Peyer's patch (tissue), 4 donors: ENCODE measurements around the gene BPIFA2. TPM values are rescaled to one million over a fixed set of nuclear protein-coding genes. Genes with fewer than 3 reads are reported as not detected.
"Not testable (repeated sequence)": the region's sequence is repeated elsewhere in the genome, so short reads cannot be mapped to it uniquely, and the experiment has no call there.

Experiments used
- DNase-seq, 3 donors: peaks; one replicate each; pipeline ENCODE4 v3.0.0-alpha.2; 2017 to 2019
- H3K27ac ChIP-seq, 4 donors: fragments of 200-600 bp; sonication (generic); one replicate each; pipeline ENCODE4 v1.5.1; 2016 to 2019
- H3K27me3 ChIP-seq, 2 donors: fragments of 200-600 bp; sonication (generic); one replicate each; pipeline ENCODE4 v1.5.1; 2019
- H3K36me3 ChIP-seq, 3 donors: fragments of 200-600 bp; sonication (generic); one replicate each; pipeline ENCODE4 v1.5.1; 2016 to 2019
- H3K4me1 ChIP-seq, 4 donors: fragments of 200-600 bp; sonication (generic); one replicate each; pipeline ENCODE4 v1.5.1; 2016 to 2019
- H3K4me3 ChIP-seq, 4 donors: fragments of 200-600 bp; sonication (generic); 1 replicate in 3 of 4; 2 replicates in 1 of 4; pipeline ENCODE4 v1.5.1; 2016 to 2019; ENCODE audit warnings: mild to moderate bottlenecking in 1 of 4
- H3K9me3 ChIP-seq, 4 donors: fragments of 200-600 bp; sonication (generic); one replicate each; pipeline ENCODE4 v1.5.1; 2016 to 2019; ENCODE audit warnings: mild to moderate bottlenecking in 1 of 4
- POLR2A ChIP-seq, 2 donors: fragments of 450-650 bp; IDR thresholded peaks; one replicate each; pipeline ENCODE4 v1.5.1; 2017; ENCODE audit warnings: antibody characterized with exemption in 2 of 2, mild to moderate bottlenecking in 2 of 2, moderate library complexity in 2 of 2
- total RNA-seq, 4 donors: library from RNA; depleted of rRNA; stranded (reverse); fragments of >200 nt; gene quantifications; one replicate each; pipeline ENCODE4 v1.1.0, GENCODE V29; 2016
- TF ChIP-seq, protein P1 (sequence below), 6 experiments: fragments of 450-650 bp in 4 of 6; fragments of 200-600 bp in 2 of 6; sonication (generic) in 1 of 6; IDR thresholded peaks; one replicate each; pipeline ENCODE4 v1.5.1; 2017 to 2019; ENCODE audit warnings: antibody characterized with exemption in 6 of 6, mild to moderate bottlenecking in 3 of 6, moderate library complexity in 1 of 6

BPIFA2 gene
- total RNA-seq, 4 donors from 2014 or later: not detected

DNA sequence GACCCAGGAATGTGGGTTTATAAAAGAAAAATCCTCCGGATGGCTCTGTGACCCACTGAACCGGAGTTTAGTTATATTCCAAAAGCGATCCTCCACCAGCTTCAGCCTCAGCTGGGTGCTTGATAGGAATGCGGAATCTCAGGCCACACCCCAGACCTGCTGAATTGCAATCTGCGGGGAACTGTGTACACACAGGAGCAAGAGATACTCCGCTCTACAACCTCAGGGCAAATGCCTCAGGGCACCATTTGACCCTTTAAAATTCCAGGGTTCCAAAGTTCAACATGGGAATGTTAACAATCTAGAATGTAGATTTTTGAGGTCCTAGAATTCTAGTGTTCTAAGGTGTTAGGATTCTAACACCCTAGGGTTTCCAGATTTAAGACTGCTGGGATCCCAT, 10.8 kb downstream of the BPIFA2 start:
- Histone ChIP-seq H3K4me3 (no peak overlapping the region), H3K27me3 (no peaks in the 10 kb centered on the region), H3K36me3 (no peaks in the 10 kb centered on the region), H3K4me1 (no peaks in the 10 kb centered on the region), H3K9me3 (no peaks in the 10 kb centered on the region), H3K27ac (no peak overlapping the region)
- TF ChIP-seq, protein P1, sequence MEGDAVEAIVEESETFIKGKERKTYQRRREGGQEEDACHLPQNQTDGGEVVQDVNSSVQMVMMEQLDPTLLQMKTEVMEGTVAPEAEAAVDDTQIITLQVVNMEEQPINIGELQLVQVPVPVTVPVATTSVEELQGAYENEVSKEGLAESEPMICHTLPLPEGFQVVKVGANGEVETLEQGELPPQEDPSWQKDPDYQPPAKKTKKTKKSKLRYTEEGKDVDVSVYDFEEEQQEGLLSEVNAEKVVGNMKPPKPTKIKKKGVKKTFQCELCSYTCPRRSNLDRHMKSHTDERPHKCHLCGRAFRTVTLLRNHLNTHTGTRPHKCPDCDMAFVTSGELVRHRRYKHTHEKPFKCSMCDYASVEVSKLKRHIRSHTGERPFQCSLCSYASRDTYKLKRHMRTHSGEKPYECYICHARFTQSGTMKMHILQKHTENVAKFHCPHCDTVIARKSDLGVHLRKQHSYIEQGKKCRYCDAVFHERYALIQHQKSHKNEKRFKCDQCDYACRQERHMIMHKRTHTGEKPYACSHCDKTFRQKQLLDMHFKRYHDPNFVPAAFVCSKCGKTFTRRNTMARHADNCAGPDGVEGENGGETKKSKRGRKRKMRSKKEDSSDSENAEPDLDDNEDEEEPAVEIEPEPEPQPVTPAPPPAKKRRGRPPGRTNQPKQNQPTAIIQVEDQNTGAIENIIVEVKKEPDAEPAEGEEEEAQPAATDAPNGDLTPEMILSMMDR (IDR thresholded peaks at IDR 0.05): no peak
- no peak for TF ChIP-seq POLR2A (IDR thresholded peaks at IDR 0.05)
- no peak for DNase-seq

DNA sequence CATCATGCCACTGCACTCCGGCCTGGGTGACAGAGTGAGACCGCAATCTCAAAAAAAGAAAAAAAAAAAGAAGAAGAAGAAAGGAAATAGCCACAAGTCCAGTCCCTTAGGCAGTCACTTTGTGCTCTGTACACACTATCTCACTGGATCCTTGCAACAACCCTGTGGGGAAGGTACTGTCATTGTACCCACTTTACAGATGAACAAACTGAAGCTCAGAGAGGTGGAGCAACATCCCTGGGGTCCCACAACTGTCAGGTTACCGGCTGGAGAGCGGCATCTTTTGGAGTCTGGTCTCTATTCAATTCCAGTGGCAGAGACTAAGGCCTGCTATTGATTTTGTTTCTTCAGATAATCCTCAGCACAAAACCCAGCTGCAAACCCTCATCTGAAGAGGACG, 12.2 kb downstream of the BPIFA2 start:
- Histone ChIP-seq H3K4me3 (no peak overlapping the region), H3K36me3 (no peaks in the 10 kb centered on the region), H3K4me1 (no peaks in the 10 kb centered on the region), H3K27me3 (no peaks in the 10 kb centered on the region), H3K27ac (no peak overlapping the region), H3K9me3 (no peaks in the 10 kb centered on the region)
- no peak for DNase-seq
- TF ChIP-seq, protein P1 (IDR thresholded peaks at IDR 0.05): no peak
- no peak for TF ChIP-seq POLR2A (IDR thresholded peaks at IDR 0.05)

DNA sequence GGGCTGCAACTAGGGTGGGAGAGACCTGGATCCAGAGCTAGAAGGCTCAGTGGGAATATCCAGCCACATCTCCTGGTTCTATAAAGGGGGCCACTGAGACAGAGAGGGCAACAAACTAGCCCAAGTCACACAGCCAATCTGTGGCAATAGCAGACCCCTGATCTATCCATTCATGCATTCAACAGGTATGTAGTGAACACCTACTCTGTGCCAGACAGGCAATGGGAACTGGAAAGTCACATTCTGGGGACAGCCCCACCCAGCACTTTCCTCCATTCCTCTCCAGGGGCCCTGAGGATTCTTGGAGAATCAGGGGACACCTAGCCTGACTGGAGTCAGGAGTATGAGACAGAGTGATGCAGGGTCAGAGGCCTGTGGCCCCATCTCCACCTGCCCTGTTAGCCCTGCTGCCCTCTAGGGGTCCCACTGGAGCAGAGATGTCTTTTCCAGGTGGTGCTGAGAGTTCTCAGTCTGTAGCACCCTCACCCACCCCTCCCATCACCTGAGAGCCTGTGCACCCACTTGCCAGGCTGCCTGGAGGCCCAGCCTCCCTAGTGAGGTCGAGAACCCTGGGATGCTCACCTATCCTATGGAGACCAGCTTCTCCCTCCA, 13.6 kb downstream of the BPIFA2 start:
- Histone ChIP-seq H3K27me3 (no peaks in the 10 kb centered on the region), H3K27ac (no peak overlapping the region), H3K9me3 (no peaks in the 10 kb centered on the region), H3K4me1 (no peaks in the 10 kb centered on the region), H3K36me3 (no peaks in the 10 kb centered on the region), H3K4me3 (no peak overlapping the region)
- TF ChIP-seq, protein P1 (IDR thresholded peaks at IDR 0.05): no peak
- DNase-seq: no peak

DNA sequence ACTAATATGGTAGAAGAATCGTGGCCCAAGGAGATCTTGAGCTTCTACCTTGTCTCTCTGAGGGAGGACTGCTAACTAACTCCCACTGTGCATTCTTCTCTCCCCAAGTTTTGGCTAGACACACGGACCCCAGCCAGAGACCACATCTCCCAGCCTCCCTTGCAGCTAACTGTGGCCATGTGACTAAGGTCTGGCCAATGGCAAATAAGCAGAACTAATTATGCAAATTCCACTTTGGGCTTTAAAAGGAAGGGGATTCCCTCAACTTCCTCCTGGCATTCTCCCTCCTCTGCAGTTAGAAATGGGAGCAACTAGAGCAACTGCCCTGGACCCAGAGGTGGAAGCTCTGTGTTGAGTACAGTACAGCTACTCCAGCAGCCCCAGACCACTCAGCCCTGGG, 15.4 kb downstream of the BPIFA2 start:
- H3K4me3 ChIP-seq: no peak overlapping the region
- no peaks in the 10 kb centered on the region for H3K36me3 ChIP-seq
- no peak overlapping the region for H3K27ac ChIP-seq
- H3K4me1 ChIP-seq: no peaks in the 10 kb centered on the region
- no peaks in the 10 kb centered on the region for H3K27me3 ChIP-seq
- DNase-seq: no peak
- TF ChIP-seq, protein P1 (IDR thresholded peaks at IDR 0.05): no peak
- no peak for TF ChIP-seq POLR2A (IDR thresholded peaks at IDR 0.05)
- H3K9me3 ChIP-seq: no peaks in the 10 kb centered on the region

DNA sequence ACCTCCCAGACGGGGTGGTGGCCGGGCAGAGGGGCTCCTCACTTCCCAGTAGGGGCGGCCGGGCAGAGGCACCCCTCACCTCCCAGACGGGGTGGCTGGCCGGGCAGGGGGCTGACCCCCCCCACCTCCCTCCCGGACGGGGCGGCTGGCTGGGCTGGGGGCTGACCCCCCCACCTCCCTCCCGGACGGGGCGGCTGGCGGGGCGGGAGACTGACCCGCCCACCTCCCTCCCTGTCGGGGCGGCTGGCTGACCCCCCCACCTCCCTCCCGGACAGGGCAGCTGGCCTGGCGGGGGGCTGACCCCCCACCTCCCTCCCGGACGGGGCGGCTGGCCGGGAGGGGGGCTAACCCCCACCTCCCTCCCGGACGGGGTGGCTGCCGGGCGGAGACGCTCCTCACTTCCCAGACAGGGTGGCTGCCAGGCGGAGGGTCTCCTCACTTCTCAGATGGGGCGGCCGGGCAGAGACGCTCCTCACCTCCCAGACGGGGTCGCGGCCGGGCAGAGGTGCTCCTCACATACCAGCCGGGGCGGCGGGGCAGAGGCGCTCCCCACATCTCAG, 17.2 kb downstream of the BPIFA2 start:
- H3K9me3 ChIP-seq, H3K4me3 ChIP-seq, H3K27ac ChIP-seq, H3K4me1 ChIP-seq, H3K27me3 ChIP-seq, DNase-seq, H3K36me3 ChIP-seq: not testable (repeated sequence)

DNA sequence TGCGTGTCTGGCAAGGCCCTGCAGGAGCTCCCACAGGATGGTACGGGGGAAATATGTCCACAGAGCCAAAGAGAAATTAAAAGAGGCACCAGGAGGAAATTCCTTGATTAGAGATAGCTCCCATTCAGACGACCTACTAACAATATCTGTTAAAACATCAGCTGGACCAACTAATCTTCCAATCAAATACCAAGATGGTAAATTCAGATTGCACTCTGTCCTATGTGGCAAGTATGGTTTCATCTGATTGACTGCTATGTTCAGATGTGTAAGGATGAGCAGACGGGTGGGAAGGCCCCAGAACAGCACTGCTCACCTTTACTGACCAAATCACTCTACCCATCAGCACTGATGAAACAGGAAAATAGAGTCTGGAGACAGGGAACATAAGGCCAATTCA, 19.5 kb downstream of the BPIFA2 start:
- Histone ChIP-seq H3K36me3 (no peaks in the 10 kb centered on the region), H3K4me3 (no peak overlapping the region), H3K27ac (peak overlapping the region in 1 of 4 donors; percentile 25), H3K27me3 (no peaks in the 10 kb centered on the region), H3K4me1 (no peaks in the 10 kb centered on the region), H3K9me3 (no peaks in the 10 kb centered on the region)
- TF ChIP-seq POLR2A (IDR thresholded peaks at IDR 0.05): no peak
- TF ChIP-seq, protein P1 (IDR thresholded peaks at IDR 0.05): no peak
- no peak for DNase-seq
